Tibial nerve (tissue), 4 donors: Measurements from ENCODE around the gene PHLPP1. TPM values are rescaled to one million over a fixed set of nuclear protein-coding genes. Genes with fewer than 3 reads are reported as not detected.

Source experiments
- DNase-seq, 2 donors: peaks; one replicate each; pipeline ENCODE4 v3.0.0-alpha.2; 2019; ENCODE audit warnings: low spot score in 2 of 2
- H3K27ac ChIP-seq, 4 donors: fragments of 200-600 bp; sonication (generic) in 3 of 4; one replicate each; pipeline ENCODE4 v1.5.1; 2017 to 2019; ENCODE audit warnings: mild to moderate bottlenecking in 1 of 4
- H3K27me3 ChIP-seq, 2 donors: fragments of 200-600 bp; sonication (generic) in 1 of 2; one replicate each; pipeline versions ENCODE4 v1.5.1 to v1.6.0; 2017 to 2019
- H3K36me3 ChIP-seq, 3 donors: fragments of 200-600 bp; sonication (generic); one replicate each; pipeline ENCODE4 v1.5.1; 2018 to 2019
- H3K4me1 ChIP-seq, 4 donors: fragments of 200-600 bp; sonication (generic) in 3 of 4; one replicate each; pipeline ENCODE4 v1.5.1; 2017 to 2019
- H3K4me3 ChIP-seq, 4 donors: fragments of 200-600 bp; sonication (generic) in 3 of 4; one replicate each; pipeline ENCODE4 v1.5.1; 2017 to 2019; ENCODE audit warnings: mild to moderate bottlenecking in 1 of 4, moderate library complexity in 1 of 4
- H3K9me3 ChIP-seq, 4 donors: fragments of 200-600 bp; sonication (generic) in 3 of 4; one replicate each; pipeline ENCODE4 v1.5.1; 2017 to 2019
- EP300 ChIP-seq, 2 donors: sonication (generic); formaldehyde crosslinking; IDR thresholded peaks; one replicate each; pipeline ENCODE4 v1.6.1; 2017; ENCODE audit warnings: antibody characterized with exemption in 2 of 2, mild to moderate bottlenecking in 1 of 2
- POLR2A ChIP-seq, 2 donors: fragments of 450-650 bp; IDR thresholded peaks; one replicate each; pipeline ENCODE4 v1.6.1; 2017; ENCODE audit warnings: antibody characterized with exemption in 2 of 2, mild to moderate bottlenecking in 2 of 2, moderate library complexity in 2 of 2
- WGBS, 2 donors: methylation state at CpG; one replicate each; pipeline ENCODE4 v1.1.5; 2018; 5-methylcytosine and 5-hydroxymethylcytosine counted together
- total RNA-seq, 4 donors: library from RNA; depleted of rRNA; stranded (reverse); fragments of >200 nt; gene quantifications; one replicate each; pipeline ENCODE4 v1.1.0, GENCODE V29; 2016
- TF ChIP-seq, protein P1 (sequence below), 5 experiments: fragments of 200-600 bp in 3 of 5; fragments of 450-650 bp in 2 of 5; sonication (generic) in 3 of 5; IDR thresholded peaks; one replicate each; pipeline ENCODE4 v1.5.1; 2016 to 2019; ENCODE audit warnings: antibody characterized with exemption in 5 of 5, mild to moderate bottlenecking in 3 of 5, moderate library complexity in 2 of 5

PHLPP1 gene
- total RNA-seq, 4 donors from 2014 or later: 11.4 to 16.1 (median 14.5) TPM

DNA sequence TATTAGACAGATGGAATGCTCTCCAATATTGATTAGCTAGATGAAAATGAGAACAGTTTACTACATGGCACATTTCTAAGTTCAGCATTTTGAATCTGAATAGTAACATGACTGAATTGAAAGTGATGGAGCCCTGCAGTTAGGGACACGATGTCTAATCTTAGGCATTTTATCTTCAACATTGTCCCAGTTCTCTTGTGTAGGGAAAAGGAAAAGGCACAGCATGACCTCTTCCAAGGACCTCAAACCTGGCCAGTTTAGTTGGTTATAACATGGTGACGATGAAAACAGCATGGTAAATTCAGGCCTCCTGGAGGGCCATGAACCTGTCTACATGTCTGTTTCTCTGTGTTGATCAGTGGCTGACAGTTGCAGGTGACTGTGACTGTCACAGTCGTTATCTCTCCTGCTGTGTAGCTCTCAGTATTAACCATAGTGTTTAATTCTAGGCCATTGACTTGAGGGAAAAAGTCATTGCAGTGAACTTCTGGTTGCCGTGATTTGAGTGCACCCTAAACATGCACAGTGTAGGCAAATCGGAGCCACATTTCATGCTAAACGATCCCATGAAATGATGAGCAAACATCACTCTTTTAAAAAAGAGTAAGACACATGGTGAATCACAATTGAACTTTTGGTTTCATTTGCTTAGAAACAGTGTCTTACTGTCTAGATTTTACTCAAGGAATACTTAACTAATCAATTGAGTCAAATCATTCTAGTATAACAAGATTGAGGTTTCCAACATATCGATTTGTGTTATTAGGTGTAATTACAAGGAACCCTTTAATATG is 129.7 kb downstream of the PHLPP1 start:
- Histone ChIP-seq H3K27me3 (no peaks in the 10 kb centered on the region), H3K4me3 (no peak overlapping the region), H3K27ac (no peak overlapping the region), H3K36me3 (no peaks in the 10 kb centered on the region), H3K9me3 (no peaks in the 10 kb centered on the region), H3K4me1 (no peaks in the 10 kb centered on the region)
- DNase-seq: no peak
- WGBS, 2 donors: 86 to 88% methylated on average over 7 of the region's 7 CpGs
- TF ChIP-seq EP300 (IDR thresholded peaks at IDR 0.05): no peak
- TF ChIP-seq POLR2A (IDR thresholded peaks at IDR 0.05): no peak
- TF ChIP-seq, protein P1, sequence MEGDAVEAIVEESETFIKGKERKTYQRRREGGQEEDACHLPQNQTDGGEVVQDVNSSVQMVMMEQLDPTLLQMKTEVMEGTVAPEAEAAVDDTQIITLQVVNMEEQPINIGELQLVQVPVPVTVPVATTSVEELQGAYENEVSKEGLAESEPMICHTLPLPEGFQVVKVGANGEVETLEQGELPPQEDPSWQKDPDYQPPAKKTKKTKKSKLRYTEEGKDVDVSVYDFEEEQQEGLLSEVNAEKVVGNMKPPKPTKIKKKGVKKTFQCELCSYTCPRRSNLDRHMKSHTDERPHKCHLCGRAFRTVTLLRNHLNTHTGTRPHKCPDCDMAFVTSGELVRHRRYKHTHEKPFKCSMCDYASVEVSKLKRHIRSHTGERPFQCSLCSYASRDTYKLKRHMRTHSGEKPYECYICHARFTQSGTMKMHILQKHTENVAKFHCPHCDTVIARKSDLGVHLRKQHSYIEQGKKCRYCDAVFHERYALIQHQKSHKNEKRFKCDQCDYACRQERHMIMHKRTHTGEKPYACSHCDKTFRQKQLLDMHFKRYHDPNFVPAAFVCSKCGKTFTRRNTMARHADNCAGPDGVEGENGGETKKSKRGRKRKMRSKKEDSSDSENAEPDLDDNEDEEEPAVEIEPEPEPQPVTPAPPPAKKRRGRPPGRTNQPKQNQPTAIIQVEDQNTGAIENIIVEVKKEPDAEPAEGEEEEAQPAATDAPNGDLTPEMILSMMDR (IDR thresholded peaks at IDR 0.05): no peak

DNA sequence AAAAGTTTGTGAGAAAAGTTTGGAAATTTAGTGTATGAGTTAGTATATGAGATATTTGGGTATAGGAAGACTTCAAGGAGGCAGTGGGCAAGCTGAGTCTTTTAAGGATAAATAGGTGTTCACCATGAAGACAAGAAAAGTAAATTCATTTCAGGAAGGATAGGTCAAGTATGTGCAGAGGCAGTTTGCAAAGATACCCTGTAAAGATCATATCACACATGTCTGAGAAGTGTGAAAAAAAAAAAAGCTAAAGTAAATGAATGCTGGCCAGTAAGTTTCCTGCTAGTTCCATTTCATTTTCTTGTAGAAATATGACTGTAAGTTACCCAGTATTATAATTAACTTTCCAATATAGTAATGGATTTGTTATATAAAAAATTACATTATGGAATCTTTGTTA is 131.0 kb downstream of the PHLPP1 start:
- TF ChIP-seq POLR2A (IDR thresholded peaks at IDR 0.05) (no peak), EP300 (IDR thresholded peaks at IDR 0.05) (no peak)
- TF ChIP-seq, protein P1 (IDR thresholded peaks at IDR 0.05): no peak
- Histone ChIP-seq H3K27ac (no peak overlapping the region), H3K4me1 (peaks cover 0 to 5% (median 0%) of the 10 kb centered on the region in 4 donors), H3K4me3 (no peak overlapping the region), H3K36me3 (no peaks in the 10 kb centered on the region), H3K27me3 (no peaks in the 10 kb centered on the region), H3K9me3 (no peaks in the 10 kb centered on the region)
- no peak for DNase-seq

- 65 to 74% methylated on average over 4 of the region's 4 CpGs for WGBS, 2 donors
- no peak for DNase-seq
- TF ChIP-seq EP300 (IDR thresholded peaks at IDR 0.05) (no peak), POLR2A (IDR thresholded peaks at IDR 0.05) (no peak)
- TF ChIP-seq, protein P1 (IDR thresholded peaks at IDR 0.05): no peak
Measured at GRCh38 chr18:62847081-62847480, 131.7 kb downstream of the PHLPP1 start.

DNA sequence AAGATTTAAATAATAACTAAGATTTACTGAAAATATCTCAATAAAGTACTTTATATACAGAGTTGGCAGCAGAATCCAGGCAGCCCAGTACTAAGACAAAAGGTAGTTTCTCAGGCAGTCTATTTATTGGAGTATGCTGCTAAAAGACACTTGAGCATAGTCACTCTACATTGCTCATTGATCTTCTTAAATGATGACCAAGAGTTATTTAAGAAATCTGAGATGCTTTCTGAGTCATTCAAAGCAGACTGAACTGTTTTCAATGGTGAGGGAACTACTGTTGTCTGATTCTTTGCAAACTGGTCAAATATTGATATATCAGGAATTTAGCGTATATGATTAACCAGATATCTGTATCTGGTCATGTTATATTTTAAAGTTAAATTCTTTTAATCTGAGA is 133.6 kb downstream of the PHLPP1 start:
- H3K36me3 ChIP-seq: no peaks in the 10 kb centered on the region
- H3K9me3 ChIP-seq: no peaks in the 10 kb centered on the region
- 97 to 100% methylated on average over 1 of the region's 1 CpG for WGBS, 2 donors
- no peak overlapping the region for H3K27ac ChIP-seq
- no peak for DNase-seq
- no peak overlapping the region for H3K4me3 ChIP-seq
- no peaks in the 10 kb centered on the region for H3K27me3 ChIP-seq
- TF ChIP-seq POLR2A (IDR thresholded peaks at IDR 0.05) (no peak), EP300 (IDR thresholded peaks at IDR 0.05) (no peak)
- TF ChIP-seq, protein P1 (IDR thresholded peaks at IDR 0.05): no peak
- peaks cover 0 to 5% (median 0%) of the 10 kb centered on the region in 4 donors for H3K4me1 ChIP-seq

More at GRCh38 chr18:62847081-62847480, 131.7 kb downstream of the PHLPP1 start:
- no peaks in the 10 kb centered on the region for H3K27me3 ChIP-seq
- no peaks in the 10 kb centered on the region for H3K36me3 ChIP-seq
- no peak overlapping the region for H3K27ac ChIP-seq
- peaks cover 0 to 5% (median 0%) of the 10 kb centered on the region in 4 donors for H3K4me1 ChIP-seq
- H3K4me3 ChIP-seq: no peak overlapping the region
- no peaks in the 10 kb centered on the region for H3K9me3 ChIP-seq

GRCh38 chr18:62850619-62851306 is 135.4 kb downstream of the PHLPP1 start:
- DNase-seq: no peak
- Histone ChIP-seq H3K36me3 (no peaks in the 10 kb centered on the region), H3K4me3 (no peak overlapping the region), H3K27ac (peak overlapping the region in 1 of 4 donors; percentile 10), H3K4me1 (peaks cover 0 to 5% (median 0%) of the 10 kb centered on the region in 4 donors), H3K27me3 (no peaks in the 10 kb centered on the region), H3K9me3 (no peaks in the 10 kb centered on the region)
- TF ChIP-seq EP300 (IDR thresholded peaks at IDR 0.05): no peak
- no peak for TF ChIP-seq POLR2A (IDR thresholded peaks at IDR 0.05)
- TF ChIP-seq, protein P1 (IDR thresholded peaks at IDR 0.05): no peak
- 63 to 65% methylated on average over 7 of the region's 7 CpGs for WGBS, 2 donors
